GM21515 (cell line): Measurements from ENCODE around the gene OPRL1.

Source experiments
- ATAC-seq: cut with Tn5 transposase; IDR thresholded peaks from one replicate; pipeline ENCODE4 v1.9.1; 2021; ENCODE audit not compliant: unreplicated experiment

OPRL1 gene

GRCh38 chr20:64070244-64070993, 9.5 kb upstream of the OPRL1 start:
- no peak for ATAC-seq

GRCh38 chr20:64071341-64072332, 8.2 kb upstream of the OPRL1 start:
- ATAC-seq: no peak

- ATAC-seq: no peak
These were observed 7.3 kb upstream of the OPRL1 start for GRCh38 chr20:64072498-64073063.

GRCh38 chr20:64073476-64074183, 6.3 kb upstream of the OPRL1 start:
- no peak for ATAC-seq

GRCh38 chr20:64074184-64074789, 5.6 kb upstream of the OPRL1 start:
- no peak for ATAC-seq

- ATAC-seq: no peak
These were observed 4.9 kb upstream of the OPRL1 start for GRCh38 chr20:64074963-64075362.

- ATAC-seq: no peak
These were observed 4.3 kb upstream of the OPRL1 start for GRCh38 chr20:64075556-64075955.

GRCh38 chr20:64076061-64076997, 3.6 kb upstream of the OPRL1 start:
- ATAC-seq: no peak

GRCh38 chr20:64077094-64077493, 2.8 kb upstream of the OPRL1 start:
- no peak for ATAC-seq

GRCh38 chr20:64077541-64077875, 2.4 kb upstream of the OPRL1 start:
- no peak for ATAC-seq

GRCh38 chr20:64077876-64078551, 1.9 kb upstream of the OPRL1 start:
- ATAC-seq: no peak

GRCh38 chr20:64078934-64079272, 979 bp upstream of the OPRL1 start:
- no peak for ATAC-seq

- ATAC-seq: peak; percentile 43
These were observed 439 bp upstream of the OPRL1 start, which contains the start of gene RGS19 for GRCh38 chr20:64079273-64080012. Gene RGS19 (minus strand): TSS chr20:64079518. CDS start chr20:64076886, 2,632 bp downstream.

- no peak for ATAC-seq
These were observed 1.1 kb downstream of the OPRL1 start for GRCh38 chr20:64080813-64081623.

- ATAC-seq: no peak
These were observed 1.7 kb downstream of the OPRL1 start for GRCh38 chr20:64081624-64081964.

- ATAC-seq: no peak
These were observed 2.3 kb downstream of the OPRL1 start for GRCh38 chr20:64082126-64082731.

- ATAC-seq: no peak
These were observed 3.0 kb downstream of the OPRL1 start for GRCh38 chr20:64082820-64083377.
